Activated naive CD4-positive, alpha-beta T cell (primary cell): ENCODE results near the gene STAMBPL1.
"Not testable (repeated sequence)": the region's sequence is repeated elsewhere in the genome, so short reads cannot be mapped to it uniquely, and the experiment has no call there.

Experiments
- DNase-seq, 4 experiments: peaks; one replicate each; lab custom pipeline; 2025; lab: John Stamatoyannopoulos, UW

STAMBPL1 gene

DNA sequence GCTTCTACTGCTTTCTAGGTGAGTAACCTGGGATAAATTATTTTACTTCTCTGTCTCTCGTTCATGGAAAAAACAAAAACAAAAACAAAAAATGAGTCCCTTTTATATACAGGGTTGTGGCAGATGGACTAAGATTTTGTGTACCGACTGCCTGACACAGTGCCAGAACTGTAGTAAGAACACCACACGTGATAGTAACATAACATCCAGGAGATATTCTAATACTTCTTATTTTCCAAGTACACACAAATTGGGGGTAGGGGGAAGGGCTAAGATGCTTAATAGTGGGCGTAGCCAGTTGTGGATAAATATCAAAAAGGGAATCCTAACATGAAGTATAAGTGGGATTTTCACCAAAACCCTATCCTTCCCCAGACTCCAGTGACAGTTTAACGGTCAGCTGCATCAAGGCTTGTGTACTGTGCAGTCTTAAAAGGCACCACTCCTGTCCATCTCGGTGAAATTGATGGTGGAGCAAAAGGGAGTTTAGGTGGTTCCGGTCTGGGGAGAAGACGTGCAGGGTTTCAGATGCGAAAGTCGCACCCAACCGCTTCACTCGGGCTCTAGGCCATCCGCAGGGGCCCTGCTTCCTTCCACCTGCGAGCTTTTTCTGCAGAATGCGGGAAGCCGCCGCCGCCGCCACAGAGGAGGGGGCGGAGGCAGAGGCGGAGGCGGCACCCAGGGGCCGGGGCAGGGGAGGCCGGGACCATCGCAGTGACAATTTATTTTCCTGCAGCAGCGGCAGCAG is at the start of gene STAMBPL1:
Gene STAMBPL1, plus strand, starts transcription at position 712 of the 748 bp plus-strand sequence. CDS start 21,464 bp downstream, outside the sequence.
- DNase-seq: peak; percentile 44 to 71 (median 63)

DNA sequence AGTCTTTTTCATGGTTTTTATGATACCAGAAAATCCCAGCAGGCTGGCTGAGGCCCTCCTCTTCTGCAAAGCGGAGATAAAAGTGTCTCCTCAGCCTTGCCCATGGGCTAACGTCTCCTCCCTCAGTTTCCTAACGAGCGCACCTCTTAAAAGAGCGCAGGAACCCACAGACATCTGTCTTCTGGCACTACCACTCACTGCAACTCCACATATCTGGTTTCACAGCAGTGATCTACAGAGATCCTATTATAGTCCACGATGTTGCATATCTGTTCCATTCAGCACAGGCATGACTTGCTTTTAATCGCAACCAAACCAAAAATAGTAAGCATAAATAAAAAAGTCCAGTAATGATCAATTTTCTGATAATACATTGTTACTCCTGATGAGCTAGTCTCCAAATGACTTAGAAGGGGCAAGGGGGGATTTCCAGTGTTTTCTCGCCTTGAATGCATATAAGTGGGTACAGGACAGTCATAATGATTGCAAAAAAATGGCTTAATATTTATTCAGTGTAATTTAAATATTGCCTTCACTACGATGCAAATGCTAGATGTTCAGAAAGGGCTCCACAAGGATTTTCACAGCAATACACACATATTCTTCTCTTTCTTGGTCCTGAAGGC is 49.3 kb upstream of the STAMBPL1 start:
- DNase-seq: no peak

DNA sequence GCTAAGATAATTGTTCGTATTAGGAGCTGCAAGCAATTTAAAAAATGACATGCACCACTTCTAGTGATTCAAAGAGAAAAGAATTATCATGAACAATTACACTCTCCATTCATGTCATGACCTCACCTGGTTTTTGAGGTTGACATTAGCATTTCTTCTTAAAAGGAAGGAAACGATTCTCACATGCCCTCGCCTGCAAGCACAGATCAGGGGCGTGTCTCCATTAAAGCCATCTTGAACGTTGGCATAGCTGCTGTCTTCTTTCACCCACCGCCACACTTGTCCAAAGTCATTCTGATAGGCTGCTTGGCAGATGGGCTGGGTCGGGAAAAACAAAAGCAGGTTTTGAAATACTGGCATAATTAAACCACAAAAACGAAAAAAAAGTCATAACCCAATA is 48.3 kb upstream of the STAMBPL1 start:
- DNase-seq: peak in 1 of 4 experiments; percentile 10

DNA sequence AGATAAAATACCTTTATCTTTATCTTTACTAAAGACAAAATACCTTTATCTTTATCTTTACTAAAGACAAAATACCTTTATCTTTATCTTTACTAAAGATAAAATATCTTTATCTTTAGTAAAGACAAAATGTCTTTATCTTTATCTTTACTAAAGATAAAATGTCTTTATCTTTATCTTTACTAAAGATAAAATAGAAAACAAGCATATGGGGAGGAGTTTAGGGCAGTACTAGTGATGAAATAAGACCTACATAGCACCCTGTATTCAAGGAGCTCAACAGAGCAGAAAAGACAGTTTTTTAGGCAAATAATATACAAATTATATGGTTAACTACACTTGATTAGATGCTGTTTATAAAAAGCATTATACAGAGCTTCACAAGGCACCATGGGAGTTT is 47.7 kb upstream of the STAMBPL1 start:
- DNase-seq: no peak

DNA sequence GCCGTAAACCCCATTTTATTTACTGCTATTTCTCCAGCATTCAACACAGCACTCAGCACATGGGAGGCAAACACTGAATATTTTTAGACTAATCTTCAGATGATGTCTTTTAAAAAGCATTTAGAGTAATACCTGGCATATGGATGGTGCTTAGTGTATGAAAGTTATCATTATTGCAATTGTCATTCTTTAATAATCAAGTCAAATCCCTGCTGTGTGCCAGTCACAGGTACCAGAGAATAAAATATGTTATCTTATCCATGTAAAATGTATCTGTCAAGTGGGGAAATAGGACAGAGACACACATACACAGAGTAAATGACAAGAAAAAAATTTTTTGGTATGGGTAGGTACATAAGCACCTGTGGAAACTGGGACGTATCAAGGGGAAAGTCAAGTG is 46.9 kb upstream of the STAMBPL1 start:
- no peak for DNase-seq

DNA sequence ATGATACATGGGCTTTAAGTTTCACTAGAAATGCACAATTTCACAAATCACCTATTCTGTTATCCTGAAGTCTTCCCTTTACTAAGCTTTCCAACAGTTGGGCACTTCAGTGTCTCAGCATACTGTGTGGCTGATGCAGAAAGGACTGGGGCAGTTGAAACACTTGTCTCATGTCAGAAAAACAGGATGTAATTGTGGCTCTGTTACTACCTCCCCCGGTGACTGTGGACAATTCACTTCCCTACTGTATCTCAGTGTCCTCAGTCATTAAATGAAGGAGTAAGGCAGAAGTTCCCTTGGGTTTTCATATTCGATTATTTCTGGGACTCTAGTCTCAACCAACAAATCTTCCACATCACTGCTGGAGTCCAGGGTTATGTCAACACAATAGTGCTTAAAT is 46.3 kb upstream of the STAMBPL1 start:
- DNase-seq: no peak

DNA sequence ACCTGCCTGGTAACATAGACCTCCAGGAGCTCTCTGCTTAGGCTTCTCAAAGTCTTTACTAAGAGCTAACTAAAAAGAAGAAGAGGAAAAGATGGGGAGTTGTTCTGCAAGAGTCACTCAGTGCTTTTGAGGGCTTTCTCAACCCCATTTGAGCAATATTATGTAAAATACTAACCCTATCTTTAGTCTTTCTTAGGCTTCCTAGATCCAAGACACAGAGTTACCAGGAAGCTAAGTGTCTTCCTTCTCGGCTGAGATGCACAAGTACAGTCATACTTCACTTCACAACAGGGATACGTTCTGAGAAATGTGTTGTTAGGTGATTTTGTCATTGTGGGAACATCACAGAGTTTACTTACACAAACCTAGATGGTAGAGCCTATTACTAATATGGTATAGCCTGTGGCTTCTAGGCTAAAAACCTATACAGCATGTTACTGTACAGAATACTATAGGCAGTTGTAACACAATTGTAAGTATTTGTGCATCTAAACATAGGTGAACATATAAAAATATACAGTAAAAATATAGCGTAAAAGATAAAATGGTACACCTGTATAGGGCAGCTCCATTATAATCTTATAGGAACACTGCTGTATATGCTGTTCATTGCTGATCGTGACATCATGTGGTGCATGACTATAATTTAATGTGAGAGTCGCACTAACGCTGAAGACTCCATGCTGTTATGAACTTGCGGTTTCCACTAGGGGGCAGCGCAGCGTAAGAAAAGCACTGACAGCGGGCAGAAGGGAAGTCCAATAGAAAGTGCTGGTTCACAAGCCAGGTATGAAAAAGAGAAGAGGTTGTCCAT is 44.7 kb upstream of the STAMBPL1 start:
- DNase-seq: peak; percentile 53 to 78 (median 70)

DNA sequence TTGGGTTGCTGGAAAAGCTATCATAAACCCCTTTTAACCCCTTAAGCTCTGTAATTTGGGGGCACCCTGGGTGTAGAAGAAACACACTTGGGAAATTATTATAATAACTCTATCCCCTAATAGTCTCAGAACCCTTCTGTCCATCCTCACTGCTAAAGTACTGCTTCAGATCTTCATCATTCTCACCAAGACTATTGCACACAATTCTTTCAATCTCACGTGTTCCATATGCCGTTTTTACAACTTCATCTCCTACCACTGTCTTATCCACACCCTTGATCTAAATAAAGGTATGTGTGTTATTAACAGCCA is 44.2 kb upstream of the STAMBPL1 start:
- DNase-seq: no peak

DNA sequence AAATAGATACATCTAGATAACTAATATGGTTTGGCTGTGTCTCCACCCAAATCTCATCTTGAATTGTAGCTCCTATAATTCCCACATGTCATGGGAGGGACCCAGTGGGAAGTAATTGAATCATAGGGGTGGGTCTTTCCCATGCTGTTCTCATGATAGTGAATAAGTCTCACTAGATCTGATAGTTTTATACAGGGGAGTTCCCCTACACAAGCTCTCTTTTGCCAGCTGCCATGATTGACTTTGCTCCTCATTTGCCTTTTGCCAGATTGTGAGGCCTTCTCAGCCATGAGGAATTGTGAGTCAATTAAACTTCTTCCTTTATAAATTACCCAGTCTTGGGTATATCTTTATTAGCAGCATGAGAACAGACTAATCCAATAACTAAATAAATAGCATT is 42.4 kb upstream of the STAMBPL1 start:
- DNase-seq: not testable (repeated sequence)

DNA sequence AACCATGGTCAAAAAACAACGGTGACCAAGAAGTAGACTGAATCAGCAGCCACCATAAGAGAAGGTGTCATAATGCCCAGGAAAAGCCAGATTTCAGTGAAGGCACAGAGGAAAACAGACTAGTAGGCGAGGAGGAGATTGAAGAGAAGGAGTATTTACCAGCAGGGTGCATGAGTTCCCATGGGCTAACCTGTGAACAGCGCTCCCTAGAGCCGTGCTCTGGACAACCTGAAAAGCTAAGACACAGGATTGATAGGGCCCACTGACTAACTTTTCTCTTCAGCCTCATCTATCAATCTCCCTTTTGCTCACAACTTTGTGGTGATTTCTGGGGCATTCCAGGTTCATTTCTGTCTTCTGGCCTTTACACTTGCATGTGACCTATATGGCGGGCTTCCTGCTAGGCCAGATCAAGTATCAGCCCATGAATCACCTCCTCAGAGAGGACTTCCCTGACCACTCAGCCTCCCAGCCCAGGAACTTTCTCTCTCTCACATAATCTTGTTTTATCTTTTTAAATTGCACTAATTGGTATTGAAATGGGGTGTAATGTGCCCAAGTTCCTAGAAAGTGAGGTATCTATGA is 41.2 kb upstream of the STAMBPL1 start:
- no peak for DNase-seq

DNA sequence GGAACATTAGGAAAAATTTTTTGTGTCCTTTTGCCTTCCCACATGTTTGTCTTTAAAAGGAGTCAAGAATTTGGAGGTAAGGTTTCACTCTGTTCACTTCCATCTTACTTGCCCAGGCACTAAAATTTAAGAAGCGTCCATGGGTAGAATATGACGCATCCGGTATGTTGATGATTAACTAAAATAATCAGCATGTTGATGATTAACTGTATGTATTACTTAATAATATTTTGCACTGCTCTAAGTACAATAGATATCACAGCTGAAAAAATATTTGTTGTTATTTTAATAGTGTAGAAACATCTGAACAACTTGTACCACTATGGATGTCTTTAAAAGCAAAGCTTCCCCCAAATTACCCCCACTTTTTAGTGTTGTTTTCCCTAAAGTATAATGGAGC is 39.9 kb upstream of the STAMBPL1 start:
- DNase-seq: no peak

DNA sequence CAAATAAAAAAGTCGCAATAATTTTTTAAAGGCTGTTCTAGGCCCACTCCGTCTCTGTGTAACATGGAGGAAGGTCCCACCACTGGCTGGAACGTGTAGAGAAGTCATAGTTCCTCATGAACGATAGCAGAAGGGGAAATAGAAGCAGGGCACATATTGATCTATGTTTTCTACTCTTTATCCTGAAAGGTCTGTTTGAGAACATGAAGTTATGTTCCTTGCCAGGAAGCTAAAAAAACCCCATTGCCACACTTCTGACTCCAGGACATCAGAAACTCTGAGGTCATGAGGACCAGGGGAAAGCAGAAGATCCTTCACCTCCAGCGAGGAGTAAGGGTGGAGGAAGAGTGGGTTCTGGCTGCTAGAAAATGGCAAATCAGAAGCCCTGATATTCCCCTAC is 39.2 kb upstream of the STAMBPL1 start:
- no peak for DNase-seq

DNA sequence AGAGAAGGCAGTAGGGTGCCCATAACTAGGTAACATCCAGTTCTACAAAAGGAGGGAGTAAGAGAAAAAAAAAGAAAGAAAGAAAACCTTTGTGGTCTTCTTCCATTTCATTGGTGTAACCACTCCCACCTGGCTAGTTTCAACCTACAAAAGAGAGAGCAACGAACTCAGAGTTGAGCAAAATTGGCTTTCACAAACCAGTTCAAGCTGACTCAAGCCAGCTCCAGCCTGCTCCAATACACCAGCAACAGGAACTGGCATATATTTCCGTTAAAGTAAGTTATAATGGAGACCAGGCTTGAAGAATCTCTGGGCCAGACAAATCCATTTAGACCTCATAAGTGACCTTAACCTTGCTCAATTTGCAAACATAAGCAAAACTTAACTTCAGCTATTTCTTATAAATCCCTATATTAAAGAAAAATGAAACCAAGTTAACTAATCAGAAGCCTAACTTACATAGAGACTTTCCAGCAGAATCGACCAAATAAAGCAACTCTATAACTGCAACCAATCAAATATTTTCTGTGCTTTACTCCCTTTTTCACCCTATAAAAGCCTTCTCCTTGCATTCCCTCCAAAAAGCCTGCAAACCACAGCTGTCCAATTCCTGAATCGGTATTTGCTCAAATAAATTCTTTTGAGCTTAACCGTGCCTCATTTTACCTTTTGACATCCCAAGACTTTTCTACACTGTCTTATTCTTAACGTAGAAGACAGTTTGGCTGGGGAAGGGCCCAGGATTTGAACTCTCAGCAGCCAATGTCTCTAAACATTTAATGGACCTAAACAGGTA is 38.5 kb upstream of the STAMBPL1 start:
- DNase-seq: no peak

DNA sequence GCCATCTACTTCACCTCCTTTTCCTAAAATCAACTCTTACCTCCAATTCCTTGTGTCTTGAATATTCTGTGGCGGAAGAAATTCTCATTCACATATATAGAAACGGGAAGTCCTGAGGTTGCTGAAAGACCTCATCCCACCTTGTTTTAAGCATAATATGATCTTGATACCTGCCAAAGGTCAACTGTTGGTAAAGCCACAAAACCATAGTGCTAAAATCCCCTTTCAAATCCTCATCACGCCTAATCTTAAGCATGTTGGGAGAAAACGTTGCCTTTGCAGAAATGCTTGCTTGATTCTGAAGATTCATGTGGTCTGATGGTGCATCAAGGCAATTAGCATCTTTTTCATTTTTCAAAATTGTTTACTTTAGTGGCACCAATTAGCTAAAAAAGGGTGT is 36.9 kb upstream of the STAMBPL1 start:
- DNase-seq: no peak

DNA sequence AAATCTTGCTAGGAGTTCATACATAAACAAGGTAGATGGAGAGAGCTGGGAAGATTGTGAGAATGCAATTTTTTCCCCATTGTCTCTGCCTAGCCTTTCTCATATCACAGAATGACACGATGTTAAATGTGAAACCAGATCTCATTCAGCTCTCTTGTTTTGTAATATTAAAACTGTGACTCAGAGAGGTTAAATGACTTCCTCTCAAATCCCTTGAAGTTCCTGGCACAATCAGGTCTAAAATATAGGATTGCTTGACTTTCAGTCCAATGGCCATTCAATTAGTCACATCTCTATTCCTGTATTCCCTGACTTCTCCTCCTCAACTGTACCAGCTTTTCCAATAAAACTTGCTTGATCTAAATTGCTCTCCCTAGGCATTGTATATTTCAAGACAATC is 31.5 kb upstream of the STAMBPL1 start:
- no peak for DNase-seq

DNA sequence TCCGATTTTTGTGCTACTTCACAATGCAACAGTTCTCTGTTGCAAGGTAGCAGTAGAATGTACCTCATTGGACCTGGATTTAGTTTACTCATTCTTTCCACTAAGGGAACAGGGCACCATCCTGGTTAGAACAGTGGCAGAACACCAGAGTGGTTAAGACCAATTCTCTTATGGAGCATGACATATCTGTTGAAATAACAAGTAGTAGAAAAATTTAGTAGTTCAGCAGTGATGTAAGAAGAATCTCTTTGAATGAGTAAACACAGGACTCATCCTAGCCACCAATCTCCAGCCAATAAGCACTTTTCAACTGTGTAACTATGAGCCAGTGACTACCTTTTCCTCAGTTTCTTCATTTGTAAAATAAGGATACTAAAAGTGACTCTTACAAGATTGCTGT is 30.8 kb upstream of the STAMBPL1 start:
- DNase-seq: no peak

DNA sequence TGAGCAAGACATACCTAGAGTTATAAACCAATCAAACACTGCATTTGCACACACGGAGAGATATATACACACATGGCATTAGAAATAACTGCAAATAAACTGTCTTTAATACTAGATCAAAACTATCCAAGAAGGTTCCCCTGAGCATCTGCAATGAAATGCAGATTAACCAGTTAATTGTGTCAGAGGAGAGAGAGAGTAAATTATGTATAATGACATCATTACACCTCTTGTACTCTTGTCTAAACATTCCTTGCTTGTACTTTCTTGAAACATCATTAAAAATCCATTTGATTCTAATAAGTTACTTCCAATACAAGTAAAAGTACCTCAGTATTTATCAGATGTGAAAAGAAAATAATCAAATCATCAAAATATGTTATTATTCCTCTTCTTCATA is 29.3 kb upstream of the STAMBPL1 start:
- no peak for DNase-seq

DNA sequence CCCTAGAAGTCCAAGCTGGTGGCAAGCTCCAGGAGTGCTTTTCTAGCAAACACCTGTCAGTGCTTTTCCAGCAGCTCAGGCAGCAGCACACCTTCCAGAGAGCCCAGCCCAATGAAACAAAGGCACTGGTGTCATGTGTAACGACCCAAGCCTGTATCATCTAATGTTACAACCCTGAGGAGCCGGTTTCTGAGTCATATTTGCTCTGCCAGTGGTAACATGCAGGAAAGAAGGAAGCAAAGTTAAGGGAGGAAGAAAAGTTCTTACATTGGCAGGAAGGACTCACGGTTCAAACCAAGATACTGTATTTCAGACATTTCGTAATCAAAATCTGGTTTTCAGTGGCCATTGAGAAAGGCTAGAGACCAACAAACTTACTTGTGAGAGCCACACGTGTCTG is 28.3 kb upstream of the STAMBPL1 start, which contains the start of gene ANKRD22:
Gene ANKRD22, minus strand, starts transcription at position 139 of the 400 bp plus-strand sequence. CDS start 237 bp downstream, outside the sequence.
- DNase-seq: no peak

DNA sequence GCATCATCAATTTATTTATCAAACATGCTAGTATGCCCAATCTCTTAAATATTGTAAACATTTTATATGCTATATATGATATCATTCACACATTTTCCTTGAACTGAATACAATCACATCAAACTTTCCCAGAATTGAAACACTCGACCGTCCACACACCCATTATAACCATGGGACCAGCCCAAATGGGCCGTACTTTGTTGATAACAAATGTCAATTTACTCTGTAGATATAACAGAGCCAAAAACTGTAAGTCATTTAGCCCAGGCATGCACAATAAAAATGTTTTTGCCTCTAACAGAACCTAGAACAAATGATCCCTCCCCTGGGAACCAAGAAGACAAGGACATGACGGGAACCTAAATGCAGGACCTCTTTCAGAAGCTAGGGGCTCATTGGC is 27.7 kb upstream of the STAMBPL1 start:
- DNase-seq: no peak

DNA sequence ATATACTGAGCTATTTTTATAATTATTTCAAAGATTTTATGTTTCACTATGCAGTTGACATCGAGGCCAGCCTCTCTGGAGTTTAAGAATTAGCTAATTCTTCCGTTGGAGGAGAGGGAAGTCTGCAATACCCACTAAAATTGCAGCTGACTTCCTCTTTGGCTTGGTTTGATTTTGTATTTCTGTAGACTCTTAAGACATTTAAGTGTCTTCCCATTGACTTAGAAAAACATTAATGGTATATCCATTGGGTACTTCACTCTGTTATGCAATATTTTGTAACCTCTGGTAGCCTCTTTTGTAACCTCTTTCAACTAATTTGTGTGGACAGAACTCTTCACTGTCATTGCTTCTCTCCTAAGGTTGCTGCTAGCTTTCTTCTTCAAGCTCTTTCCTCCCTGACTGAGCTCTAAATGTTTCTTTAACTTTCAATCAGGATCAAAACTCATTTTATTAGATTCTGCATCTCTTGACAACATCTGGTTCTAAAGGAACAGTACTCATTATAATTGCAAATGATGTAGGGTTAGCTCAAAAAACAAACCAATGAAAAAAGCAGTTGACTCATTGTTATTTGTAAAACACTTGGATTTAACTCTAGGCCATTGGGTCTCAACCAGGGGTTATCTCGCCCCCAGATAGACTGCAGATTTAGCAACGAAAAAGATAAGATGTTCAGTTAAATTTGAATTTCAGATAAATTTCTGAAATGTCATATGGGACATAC is 26.7 kb upstream of the STAMBPL1 start:
- no peak for DNase-seq

DNA sequence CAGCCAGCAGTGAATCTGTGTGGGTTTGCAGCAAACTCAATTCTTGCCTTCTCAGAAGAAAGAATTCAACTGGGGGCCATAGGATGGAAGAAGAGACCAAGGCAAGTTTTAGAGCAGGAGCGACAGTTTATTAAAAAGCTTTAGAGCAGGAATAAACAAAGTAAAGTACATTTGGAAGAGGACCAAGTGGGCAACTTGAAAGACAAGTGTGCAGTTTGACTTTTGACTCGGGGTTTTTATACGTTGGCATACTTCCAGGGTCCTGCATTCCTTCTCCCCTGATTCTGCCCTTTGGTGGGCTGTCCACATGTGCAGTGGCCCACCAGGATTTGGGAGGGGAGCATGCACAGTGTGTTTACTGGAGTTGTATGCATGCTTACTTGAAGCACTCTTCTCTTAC is 25.4 kb upstream of the STAMBPL1 start:
- DNase-seq: no peak
